Measurements from ENCODE around the gene COL26A1.

Gene COL26A1

GRCh38 chr7:101575168-101575567 is 212.5 kb downstream of the COL26A1 start:
- no peak for DNase-seq (ENCODE audit: low read depth)

GRCh38 chr7:101575721-101576120 is 213.0 kb downstream of the COL26A1 start:
- no peak for DNase-seq (ENCODE audit: low read depth)

- no peak for DNase-seq (ENCODE audit: low read depth)
These were observed 214.3 kb downstream of the COL26A1 start for GRCh38 chr7:101576998-101577397.

GRCh38 chr7:101578552-101578951 is 215.9 kb downstream of the COL26A1 start:
- no peak for DNase-seq (ENCODE audit: low read depth)

- no peak for DNase-seq (ENCODE audit: low read depth)
These were observed 217.9 kb downstream of the COL26A1 start for GRCh38 chr7:101580596-101580995.

GRCh38 chr7:101581891-101582290 is 219.2 kb downstream of the COL26A1 start:
- no peak for DNase-seq (ENCODE audit: low read depth)

- no peak for DNase-seq (ENCODE audit: low read depth)
These were observed 220.3 kb downstream of the COL26A1 start for GRCh38 chr7:101582971-101583370.

- DNase-seq (ENCODE audit: low read depth) = no peak
These were observed 223.6 kb downstream of the COL26A1 start for GRCh38 chr7:101586078-101586905.

GRCh38 chr7:101586906-101587677 is 224.4 kb downstream of the COL26A1 start:
- no peak for DNase-seq (ENCODE audit: low read depth)

GRCh38 chr7:101588131-101588935 is 225.7 kb downstream of the COL26A1 start:
- no peak for DNase-seq (ENCODE audit: low read depth)

- DNase-seq (ENCODE audit: low read depth) = no peak
These were observed 226.4 kb downstream of the COL26A1 start for GRCh38 chr7:101589052-101589451.

GRCh38 chr7:101589976-101590662 is 227.4 kb downstream of the COL26A1 start:
- DNase-seq (ENCODE audit: low read depth) = no peak

GRCh38 chr7:101590663-101591435 is 228.2 kb downstream of the COL26A1 start:
- DNase-seq (ENCODE audit: low read depth) = no peak

GRCh38 chr7:101591504-101591903 is 228.8 kb downstream of the COL26A1 start:
- no peak for DNase-seq (ENCODE audit: low read depth)

- no peak for DNase-seq (ENCODE audit: low read depth)
These were observed 230.9 kb downstream of the COL26A1 start for GRCh38 chr7:101593556-101593955.

- no peak for DNase-seq (ENCODE audit: low read depth)
These were observed 232.1 kb downstream of the COL26A1 start for GRCh38 chr7:101594790-101595189.

- no peak for DNase-seq (ENCODE audit: low read depth)
These were observed 232.6 kb downstream of the COL26A1 start for GRCh38 chr7:101595246-101595645.

GRCh38 chr7:101595766-101596537 is 233.3 kb downstream of the COL26A1 start:
- no peak for DNase-seq (ENCODE audit: low read depth)

- DNase-seq (ENCODE audit: low read depth) = no peak
These were observed 234.2 kb downstream of the COL26A1 start for GRCh38 chr7:101596898-101597297.

- DNase-seq (ENCODE audit: low read depth) = no peak
These were observed 235.3 kb downstream of the COL26A1 start for GRCh38 chr7:101597941-101598340.

Data from activated T-cell treated with anti-CD3 and anti-CD28 coated beads for 24 hours (primary cell).